ENCODE data around the gene SP2. TPM values are rescaled to one million over a fixed set of nuclear protein-coding genes. Genes with fewer than 3 reads are reported as not detected.

SP2 gene
- total and polyA plus RNA-seq, 10 donors = 4.5 to 22.6 (median 15.1) TPM

DNA sequence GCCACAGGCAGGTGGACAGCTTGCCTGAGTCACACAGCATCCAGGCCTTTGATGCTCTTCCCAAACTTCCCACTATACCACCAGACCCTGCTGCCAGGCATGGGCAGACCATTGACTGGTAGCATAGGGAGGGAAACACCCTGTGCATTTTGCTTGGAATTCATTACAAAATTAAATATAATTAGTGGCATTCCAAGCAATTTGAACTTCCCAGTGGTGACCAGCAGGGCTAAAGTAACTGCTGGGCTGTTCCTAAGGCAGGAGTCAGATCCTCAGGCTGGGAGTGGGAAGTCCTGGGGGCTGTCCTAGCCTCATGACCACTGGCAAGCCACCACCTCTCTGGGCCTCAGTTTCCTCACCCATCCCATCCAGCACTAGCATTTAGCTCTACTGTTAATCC is 57.9 kb downstream of the SP2 start:
- intact Hi-C loops (cut with DNase I; ENCODE audit: low total_unique reads) = no loop called here
- H3K27ac ChIP-seq = no peak overlapping the region
- DNase-seq = no peak
- peaks cover 0 to 6% (median 0%) of the 10 kb centered on the region in 6 donors for H3K36me3 ChIP-seq
- no peaks in the 10 kb centered on the region for H3K9me3 ChIP-seq
- no peak for TF ChIP-seq POLR2AphosphoS5 (IDR thresholded peaks at IDR 0.05)
- H3K4me3 ChIP-seq = no peak overlapping the region
- peaks cover 8 to 16% (median 14%) of the 10 kb centered on the region in 6 donors for H3K4me1 ChIP-seq
- no peaks in the 10 kb centered on the region for H3K27me3 ChIP-seq (replicated peaks in 1 of 7)

DNA sequence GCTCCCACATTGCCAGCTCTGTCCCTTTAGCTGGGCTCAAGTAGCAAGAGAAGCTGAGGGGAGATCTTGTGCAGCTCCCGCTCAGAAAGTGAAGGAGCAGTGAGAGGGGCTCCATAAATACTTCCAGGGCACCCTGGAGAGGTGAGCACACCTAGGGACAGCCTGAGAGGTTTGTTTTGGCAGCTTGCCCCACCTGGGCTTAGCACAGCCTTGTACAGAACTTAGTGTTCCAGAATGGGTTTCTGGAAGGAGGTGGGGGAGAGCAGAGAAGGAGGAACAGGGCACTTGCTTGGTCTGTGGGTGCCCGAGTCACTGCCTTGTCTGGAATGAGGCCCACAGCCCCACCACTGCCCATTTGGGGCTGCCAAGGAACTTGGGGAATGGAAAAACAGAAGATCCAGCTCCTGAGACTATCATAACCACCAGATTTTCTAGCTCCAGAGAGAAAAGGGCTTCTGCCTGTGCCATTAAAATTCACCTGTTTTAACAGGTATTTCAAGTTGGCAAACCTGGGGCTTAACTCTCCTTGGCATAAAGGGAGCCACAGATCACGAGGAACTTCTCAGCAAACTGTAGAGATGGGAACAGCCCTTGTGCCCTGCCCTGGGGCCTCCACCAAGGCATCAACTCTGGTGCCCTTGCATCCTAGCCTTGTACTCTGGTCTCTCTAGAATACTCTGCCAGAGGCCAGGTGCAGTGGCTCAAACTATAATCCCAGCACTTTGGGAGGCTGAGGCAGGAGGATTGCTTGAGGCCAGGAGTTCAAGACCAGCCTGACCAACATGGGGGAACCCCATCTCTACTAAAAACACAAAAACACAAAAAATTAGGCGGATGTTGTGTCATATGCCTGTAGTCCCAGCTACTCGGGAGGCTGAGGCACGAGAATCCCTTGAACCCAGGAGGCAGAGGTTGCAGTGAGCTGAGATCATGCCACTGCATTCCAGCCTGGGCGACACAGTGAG is 59.7 kb downstream of the SP2 start:
- no peak overlapping the region for H3K4me3 ChIP-seq
- H3K27me3 ChIP-seq (replicated peaks in 1 of 7) = no peaks in the 10 kb centered on the region
- peaks cover 0 to 5% (median 0%) of the 10 kb centered on the region in 6 donors for H3K36me3 ChIP-seq
- TF ChIP-seq POLR2A (IDR thresholded peaks at IDR 0.05) = no peak
- TF ChIP-seq POLR2AphosphoS5 (IDR thresholded peaks at IDR 0.05) = no peak
- TF ChIP-seq, protein P1, sequence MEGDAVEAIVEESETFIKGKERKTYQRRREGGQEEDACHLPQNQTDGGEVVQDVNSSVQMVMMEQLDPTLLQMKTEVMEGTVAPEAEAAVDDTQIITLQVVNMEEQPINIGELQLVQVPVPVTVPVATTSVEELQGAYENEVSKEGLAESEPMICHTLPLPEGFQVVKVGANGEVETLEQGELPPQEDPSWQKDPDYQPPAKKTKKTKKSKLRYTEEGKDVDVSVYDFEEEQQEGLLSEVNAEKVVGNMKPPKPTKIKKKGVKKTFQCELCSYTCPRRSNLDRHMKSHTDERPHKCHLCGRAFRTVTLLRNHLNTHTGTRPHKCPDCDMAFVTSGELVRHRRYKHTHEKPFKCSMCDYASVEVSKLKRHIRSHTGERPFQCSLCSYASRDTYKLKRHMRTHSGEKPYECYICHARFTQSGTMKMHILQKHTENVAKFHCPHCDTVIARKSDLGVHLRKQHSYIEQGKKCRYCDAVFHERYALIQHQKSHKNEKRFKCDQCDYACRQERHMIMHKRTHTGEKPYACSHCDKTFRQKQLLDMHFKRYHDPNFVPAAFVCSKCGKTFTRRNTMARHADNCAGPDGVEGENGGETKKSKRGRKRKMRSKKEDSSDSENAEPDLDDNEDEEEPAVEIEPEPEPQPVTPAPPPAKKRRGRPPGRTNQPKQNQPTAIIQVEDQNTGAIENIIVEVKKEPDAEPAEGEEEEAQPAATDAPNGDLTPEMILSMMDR (IDR thresholded peaks at IDR 0.05 in 8 of 11, conservative IDR thresholded peaks at IDR 0.05 in 3 of 11) = no peak
- intact Hi-C loops (cut with DNase I; ENCODE audit: low total_unique reads) = no loop called here
- no peak for DNase-seq
- H3K4me1 ChIP-seq = no peaks in the 10 kb centered on the region
- WGBS, 5 donors = 80 to 94% (median 90%) methylated on average over 7 of the region's 7 CpGs
- no peak overlapping the region for H3K27ac ChIP-seq
- H3K9me3 ChIP-seq = no peaks in the 10 kb centered on the region

DNA sequence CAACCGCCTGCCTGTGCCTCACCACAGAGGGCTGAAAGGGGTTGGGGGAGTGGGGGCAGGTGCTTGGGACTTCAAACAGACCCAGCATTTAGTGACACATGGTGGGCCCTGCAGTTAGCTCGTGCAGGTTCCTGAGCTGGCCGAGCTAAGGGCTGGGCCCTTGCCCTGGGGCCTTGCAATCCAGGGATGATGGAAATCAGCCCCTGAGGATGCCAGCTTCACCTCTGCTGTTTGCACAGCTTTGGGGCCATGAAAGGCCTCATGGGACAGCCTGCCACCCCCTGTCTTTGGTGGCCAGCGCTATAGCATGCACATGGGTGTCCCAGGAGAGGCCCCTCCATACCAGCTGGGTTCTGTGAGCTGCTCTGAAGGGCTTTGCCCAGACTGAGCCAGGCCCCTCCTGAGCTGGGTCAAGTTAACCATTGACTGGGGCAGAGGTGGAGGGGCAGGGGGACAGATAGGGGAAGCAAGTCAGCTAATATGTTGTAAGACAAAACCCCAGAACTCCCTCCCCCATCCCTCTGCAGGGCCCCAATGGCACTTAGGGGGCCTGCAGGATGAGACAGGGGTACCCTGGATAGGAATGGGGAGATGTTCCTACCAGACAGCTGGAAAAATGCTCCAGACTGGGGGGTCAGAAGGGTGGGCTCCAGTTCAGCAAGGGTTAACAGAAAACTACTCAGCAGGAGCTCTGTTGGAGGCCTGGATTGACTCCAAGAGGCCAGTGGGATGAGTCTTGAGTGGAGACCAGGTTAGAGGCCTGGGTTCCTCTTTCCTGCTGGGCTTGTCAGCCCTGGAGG is 61.0 kb downstream of the SP2 start:
- Histone ChIP-seq H3K9me3 (no peaks in the 10 kb centered on the region), H3K4me3 (no peak overlapping the region), H3K27me3 (replicated peaks in 1 of 7) (no peaks in the 10 kb centered on the region), H3K36me3 (peaks cover 0 to 5% (median 0%) of the 10 kb centered on the region in 6 donors), H3K4me1 (no peaks in the 10 kb centered on the region), H3K27ac (no peak overlapping the region)
- TF ChIP-seq, protein P1 (IDR thresholded peaks at IDR 0.05 in 8 of 11, conservative IDR thresholded peaks at IDR 0.05 in 3 of 11) = no peak
- TF ChIP-seq POLR2AphosphoS5 (IDR thresholded peaks at IDR 0.05) = no peak
- TF ChIP-seq POLR2A (IDR thresholded peaks at IDR 0.05) = no peak
- WGBS, 5 donors = 71 to 100% (median 76%) methylated on average over 1 to 4 of the region's 4 CpGs
- DNase-seq = no peak
- intact Hi-C loops (cut with DNase I; ENCODE audit: low total_unique reads) = no loop called here

DNA sequence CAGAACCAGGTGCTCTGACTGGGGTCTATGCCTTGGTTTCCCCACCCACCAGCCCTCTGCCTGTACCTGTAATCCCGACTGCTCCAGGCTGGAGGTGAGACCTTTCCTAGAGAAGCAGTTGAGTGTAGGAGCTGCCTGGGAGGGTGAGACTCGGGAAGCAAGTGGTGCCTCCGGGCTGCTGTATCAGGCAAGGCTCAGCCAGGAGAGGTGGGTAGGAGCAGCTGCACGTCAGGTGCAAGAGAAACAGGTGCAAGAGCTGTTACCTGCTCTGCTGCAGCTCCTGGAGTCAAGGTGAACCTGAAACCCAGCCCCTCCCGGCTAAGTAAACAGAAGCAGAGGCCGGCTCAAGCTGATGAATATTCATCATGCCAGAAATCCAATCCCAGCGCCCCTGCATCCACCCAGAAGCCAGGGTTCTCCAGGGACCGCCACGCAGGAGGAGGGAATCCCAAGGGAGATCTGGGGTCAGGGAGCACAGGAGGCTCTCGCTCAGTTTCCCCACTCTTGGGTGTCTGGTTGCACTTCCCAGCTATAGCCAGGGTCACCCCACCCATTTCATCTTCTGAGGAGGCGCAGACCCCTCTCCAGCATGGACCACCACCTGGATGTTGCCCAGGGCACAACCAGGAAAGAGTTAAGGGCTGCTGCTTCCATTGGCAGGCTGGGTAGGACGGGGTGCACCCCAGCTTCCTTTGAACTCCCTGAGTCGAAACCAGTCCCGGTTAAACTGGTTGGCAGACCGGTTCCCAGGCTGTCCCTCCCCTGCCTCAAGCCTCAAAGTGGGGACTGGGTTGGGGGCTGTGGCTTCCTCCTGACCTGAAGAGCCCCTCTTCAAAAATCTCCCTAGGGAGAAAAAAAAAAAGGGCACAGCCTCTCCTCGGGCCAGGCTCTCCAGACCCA is 61.8 kb downstream of the SP2 start, which contains the start of gene PRR15L:
Gene PRR15L (minus strand): TSS at position 293 of the 900 bp plus-strand sequence. CDS start 4,649 bp downstream, outside the sequence.
- Histone ChIP-seq H3K36me3 (peaks cover 0 to 2% (median 0%) of the 10 kb centered on the region in 6 donors), H3K4me3 (no peak within 1 kb of the TSS), H3K27me3 (replicated peaks in 1 of 7) (no peaks in the 10 kb centered on the region), H3K9me3 (no peaks in the 10 kb centered on the region), H3K4me1 (no peaks in the 10 kb centered on the region), H3K27ac (no peak within 1 kb of the TSS)
- DNase-seq = no peak
- WGBS, 5 donors = 57 to 79% (median 74%) methylated on average over 9 to 16 of the region's 16 CpGs
- no peak for TF ChIP-seq POLR2A (IDR thresholded peaks at IDR 0.05)
- no peak for TF ChIP-seq POLR2AphosphoS5 (IDR thresholded peaks at IDR 0.05)
- TF ChIP-seq, protein P1 (IDR thresholded peaks at IDR 0.05 in 8 of 11, conservative IDR thresholded peaks at IDR 0.05 in 3 of 11) = no peak
- intact Hi-C loops (cut with DNase I; ENCODE audit: low total_unique reads) = no loop called here

All from spleen (tissue), 11 donors.